Right ventricle myocardium superior (tissue), 1 donor: ENCODE measurements around the gene CAPN13. TPM values are rescaled to one million over a fixed set of nuclear protein-coding genes. Genes with fewer than 3 reads are reported as not detected.

ENCODE experiments used
- ATAC-seq: fragments of 200-7000 bp; cut with Tn5 transposase; one replicate; pipeline ENCODE4 v1.9.1; 2020; ENCODE audit warnings: mild to moderate bottlenecking; ENCODE audit not compliant: poor library complexity
- DNase-seq: peaks from one replicate; pipeline ENCODE4 v3.0.0-alpha.2; 2020
- intact Hi-C: fragments of 100-400 bp; cut with DNase I; formaldehyde crosslinking; loops from one replicate; pipeline ENCODE4 v1.11.2; 2022
- long read RNA-seq: library from polyadenylated mRNA; unstranded; transcript quantifications from one replicate; pipeline ENCODE4 v2.0.0, GENCODE V29; 2021
- total RNA-seq: library from RNA; stranded (reverse); fragmentation: NEBNext Ultra II Directional; extraction: Animal tissue kit (Norgen Biotek cat#: 25700); gene quantifications from one replicate; pipeline ENCODE4 v1.2.1, GENCODE V29; 2021
- donor health status: DM: no; HTN: yes; CAD: no; lungs with severe emphysema.

The CAPN13 gene, protein sequence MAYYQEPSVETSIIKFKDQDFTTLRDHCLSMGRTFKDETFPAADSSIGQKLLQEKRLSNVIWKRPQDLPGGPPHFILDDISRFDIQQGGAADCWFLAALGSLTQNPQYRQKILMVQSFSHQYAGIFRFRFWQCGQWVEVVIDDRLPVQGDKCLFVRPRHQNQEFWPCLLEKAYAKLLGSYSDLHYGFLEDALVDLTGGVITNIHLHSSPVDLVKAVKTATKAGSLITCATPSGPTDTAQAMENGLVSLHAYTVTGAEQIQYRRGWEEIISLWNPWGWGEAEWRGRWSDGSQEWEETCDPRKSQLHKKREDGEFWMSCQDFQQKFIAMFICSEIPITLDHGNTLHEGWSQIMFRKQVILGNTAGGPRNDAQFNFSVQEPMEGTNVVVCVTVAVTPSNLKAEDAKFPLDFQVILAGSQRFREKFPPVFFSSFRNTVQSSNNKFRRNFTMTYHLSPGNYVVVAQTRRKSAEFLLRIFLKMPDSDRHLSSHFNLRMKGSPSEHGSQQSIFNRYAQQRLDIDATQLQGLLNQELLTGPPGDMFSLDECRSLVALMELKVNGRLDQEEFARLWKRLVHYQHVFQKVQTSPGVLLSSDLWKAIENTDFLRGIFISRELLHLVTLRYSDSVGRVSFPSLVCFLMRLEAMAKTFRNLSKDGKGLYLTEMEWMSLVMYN
- not detected for total RNA-seq
- long read RNA-seq, result 0 reads

DNA sequence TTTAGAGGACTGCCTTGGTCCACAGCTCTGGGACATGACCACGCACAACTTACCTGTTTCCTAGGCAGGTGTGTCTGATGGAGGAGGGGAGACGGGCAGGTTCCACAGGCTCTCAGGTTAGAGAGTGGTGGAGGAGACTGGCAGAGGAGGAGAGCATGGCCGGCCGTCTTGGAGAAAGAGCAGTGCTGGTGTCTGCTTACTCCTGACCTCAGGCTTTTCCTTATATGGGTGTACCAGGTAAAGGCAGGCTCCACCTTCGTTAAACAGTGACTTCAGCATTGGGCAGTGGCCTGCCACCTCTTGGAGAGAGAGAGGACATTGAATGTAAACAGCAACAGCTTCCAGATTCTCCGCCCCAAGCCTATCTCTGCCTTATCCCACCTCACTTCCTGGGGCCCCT lies at the start of gene CAPN13:
Gene CAPN13, minus strand, starts transcription at position 198 of the 400 bp plus-strand sequence. CDS start 20,121 bp downstream, outside the sequence.
- no peak for DNase-seq
- intact Hi-C loops, result no loop called here
- ATAC-seq, result peak; percentile 18

DNA sequence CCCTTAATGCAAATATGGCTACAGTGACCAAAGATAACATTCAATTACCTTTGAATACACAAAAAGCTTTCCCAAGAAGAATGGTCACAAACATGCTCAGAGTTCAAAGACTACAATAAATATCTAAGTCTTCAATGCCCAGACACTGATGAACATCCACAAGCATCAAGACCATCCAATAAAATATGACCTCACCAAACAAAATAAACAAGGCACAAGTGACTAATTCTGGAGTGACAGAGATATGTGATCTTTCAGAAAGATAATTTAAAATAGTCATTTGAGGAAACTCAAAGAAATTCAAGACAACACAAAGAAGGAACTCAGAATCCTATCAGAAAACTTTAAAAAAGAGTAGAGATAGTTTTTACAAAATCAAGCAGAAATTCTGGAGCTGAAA lies 40.6 kb upstream of the CAPN13 start:
- ATAC-seq (no peak), DNase-seq (no peak)
- intact Hi-C loops, result no loop called here

DNA sequence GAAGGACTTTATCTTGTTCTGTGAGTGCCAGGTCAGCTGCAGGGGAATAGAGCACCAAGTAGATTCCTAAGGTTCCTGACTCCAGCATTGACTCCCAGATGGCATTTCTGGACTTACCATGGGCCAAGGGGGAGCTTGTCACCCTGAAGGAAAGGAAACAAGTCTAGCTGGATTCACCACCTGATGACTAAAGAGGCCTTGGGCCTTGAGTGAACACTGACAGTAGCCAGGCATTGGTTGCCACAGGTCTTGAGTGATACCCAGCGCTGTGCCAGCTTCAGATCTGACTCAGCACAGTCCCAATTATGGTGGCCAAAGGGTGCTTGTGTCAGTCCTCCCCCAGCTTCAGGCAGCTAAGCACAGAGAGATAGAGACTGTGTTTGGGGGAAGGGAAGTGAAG lies 40.1 kb upstream of the CAPN13 start:
- DNase-seq, result no peak
- ATAC-seq, result no peak
- intact Hi-C loops, result no loop called here

DNA sequence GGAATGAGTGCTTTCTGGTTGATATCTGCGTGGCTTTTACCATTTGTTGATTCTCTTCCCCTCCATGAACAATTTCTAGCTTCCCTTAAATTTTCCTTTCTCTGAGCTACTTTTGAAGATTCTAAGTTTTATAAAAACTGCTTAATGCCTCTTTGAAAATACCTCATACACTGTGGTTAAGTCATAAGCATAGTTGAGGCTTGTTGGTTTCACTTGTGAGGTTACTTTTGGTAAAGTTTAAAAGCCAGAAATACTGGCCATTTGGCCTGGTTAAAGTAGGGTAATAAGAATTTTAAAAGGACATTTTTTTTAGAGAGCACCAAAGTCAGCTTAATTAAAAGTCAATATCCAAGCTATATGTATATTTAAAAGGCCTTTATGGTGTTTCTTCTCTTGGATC lies 21.3 kb upstream of the CAPN13 start:
- DNase-seq, result no peak
- intact Hi-C loops, result no loop called here
- ATAC-seq, result no peak

DNA sequence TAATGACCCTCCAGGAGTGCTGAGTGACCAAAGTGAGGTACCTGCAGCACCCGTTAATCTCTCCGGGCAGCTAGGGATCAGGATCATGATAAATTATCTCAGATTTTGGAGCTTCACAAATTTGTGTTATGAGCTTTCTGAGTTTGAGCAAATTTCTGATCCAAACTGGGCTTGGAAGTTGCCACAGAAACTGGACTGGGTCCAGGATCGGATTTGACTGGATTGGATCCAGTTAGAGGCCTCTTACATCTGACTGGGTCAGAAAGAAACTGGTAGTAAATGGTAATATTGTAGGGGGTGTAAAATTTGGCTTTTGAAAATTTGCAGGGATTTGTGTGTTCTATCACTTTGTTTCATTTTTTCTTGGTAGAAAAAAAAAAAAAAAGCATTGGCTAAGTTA lies 19.7 kb upstream of the CAPN13 start:
- no peak for DNase-seq
- ATAC-seq, result no peak
- intact Hi-C loops, result no loop called here

DNA sequence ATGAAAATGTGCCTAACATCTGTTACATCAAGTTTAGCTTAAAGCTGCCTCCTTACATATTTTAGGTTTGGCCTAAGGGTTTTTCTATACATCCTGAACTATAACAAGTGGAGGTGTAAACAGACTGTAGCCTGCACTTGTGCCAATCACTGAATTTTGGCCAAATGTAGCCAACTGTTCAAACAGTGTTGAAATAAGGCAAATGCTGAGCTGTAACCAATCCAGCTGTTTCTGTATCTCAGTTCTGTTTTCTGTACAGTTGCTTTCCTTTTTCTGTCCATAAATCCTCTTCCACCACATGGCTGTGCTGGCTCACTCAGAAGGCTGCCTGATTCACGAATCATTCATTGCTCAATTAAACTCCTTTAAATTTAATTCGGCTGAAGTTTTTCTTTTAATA lies 19.2 kb upstream of the CAPN13 start:
- DNase-seq (no peak), ATAC-seq (no peak)
- intact Hi-C loops, result no loop called here

DNA sequence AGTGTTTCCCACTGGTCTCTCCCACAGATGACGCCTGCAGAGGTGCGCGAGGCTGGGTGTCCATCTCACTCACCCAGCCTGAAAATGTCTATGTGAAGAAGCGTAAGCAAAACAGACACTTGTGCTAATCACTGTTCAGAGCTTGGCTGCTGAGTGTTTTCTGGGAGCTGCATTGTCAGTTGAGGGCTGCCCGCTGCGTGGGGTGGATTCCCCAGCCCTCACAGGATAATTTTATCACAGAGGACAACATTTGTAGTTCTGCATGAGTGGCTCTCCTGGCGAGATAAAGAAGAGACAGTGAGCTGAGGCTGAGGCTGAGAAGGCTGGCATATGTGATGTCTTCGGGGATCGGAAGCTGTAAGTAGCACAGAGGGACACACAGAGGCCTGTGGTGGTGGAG lies 16.2 kb upstream of the CAPN13 start:
- ATAC-seq (peak; percentile 60), DNase-seq (no peak)
- intact Hi-C loops, result no loop called here

DNA sequence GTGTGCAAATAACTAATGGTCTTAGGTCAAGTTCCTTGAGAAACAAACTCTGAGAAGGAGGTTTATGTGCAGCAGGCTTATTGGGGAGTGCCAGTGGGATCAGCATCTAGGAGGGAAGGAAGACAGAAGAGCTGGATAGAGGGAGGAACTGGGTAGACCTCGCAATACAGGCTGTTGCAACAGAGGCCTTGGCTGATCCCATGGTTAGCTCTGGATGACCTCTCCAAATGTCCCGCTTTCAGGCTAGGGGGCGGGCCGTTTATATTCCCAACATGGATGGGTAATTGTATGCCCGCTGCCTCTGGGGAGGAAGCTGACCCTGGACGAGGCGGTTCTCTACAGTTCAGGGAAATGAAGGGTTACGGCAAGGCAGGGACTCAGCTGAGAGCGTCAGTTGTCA lies 14.7 kb upstream of the CAPN13 start:
- no peak for DNase-seq
- no peak for ATAC-seq
- intact Hi-C loops, result no loop called here

DNA sequence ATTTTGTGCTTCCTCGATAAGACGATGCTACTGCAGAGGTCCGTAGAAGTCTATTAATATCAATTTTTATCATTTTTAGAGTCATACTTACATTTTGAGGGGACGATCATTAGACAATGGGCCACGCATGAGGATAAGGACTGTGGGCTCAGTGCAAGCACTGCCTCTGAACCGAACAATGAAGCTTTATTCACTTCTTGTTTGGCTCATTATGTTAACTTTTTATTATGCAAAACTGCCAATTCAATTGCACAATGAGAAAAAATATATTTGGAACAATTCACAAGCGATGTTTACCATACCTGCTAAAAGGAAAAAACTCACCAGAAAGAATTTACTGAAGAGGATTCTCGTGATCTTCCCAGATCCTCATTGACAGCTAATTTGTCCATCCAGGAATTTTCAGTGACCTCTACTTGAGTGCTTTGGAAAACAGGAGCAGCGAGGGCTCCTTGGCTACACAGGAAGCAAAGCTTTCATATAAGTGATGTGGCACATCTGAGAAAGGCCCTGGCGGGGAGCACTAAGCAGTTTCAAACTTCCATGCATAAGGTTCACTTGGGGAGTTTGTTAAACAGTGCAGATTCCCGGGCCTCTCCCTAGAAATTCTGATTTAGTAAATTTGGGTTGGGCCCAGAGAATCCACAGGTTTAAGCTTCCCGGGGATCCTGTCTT lies 13.3 kb upstream of the CAPN13 start:
- ATAC-seq (no peak), DNase-seq (no peak)
- intact Hi-C loops, result no loop called here

DNA sequence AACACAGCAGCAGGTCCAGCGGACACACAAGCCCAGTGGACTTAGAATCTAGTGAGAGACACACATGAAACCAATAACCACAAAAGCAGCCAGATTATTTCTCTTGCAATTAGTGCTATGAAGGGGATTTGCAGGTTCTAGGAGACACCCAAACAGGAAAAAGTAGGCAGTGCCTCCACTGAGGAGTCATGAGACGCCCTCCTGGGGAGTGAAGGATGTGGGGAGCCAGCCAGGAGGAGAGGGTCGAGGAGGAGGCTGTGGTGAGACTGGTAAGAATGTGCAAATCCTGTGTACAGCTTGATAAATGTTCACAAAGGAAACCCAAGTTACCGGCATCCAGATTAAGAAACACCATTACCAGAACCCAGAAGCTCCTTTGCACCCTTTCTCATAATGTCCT lies 2.7 kb upstream of the CAPN13 start:
- intact Hi-C loops, result no loop called here
- no peak for DNase-seq
- ATAC-seq, result no peak

DNA sequence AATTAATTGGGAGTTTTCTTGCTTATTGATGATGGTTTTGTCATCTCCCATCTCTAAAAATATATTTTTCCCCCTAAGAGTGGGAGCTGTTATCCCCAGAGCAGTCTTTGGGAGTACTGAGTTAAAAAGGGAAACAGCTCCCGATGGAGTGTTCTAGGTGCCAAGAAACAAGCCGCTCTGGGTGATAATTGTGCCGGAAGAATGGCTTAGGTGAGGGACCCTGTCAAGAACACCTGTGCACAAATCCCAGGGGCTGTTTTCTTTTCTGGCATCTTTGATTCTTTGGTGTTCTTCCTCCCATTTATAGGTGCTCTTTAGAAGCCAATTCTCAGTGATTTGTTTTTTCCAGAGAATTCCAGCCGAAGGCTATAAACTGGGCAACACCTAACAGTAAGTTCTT lies 1.4 kb upstream of the CAPN13 start:
- DNase-seq (no peak), ATAC-seq (no peak)
- intact Hi-C loops, result no loop called here

DNA sequence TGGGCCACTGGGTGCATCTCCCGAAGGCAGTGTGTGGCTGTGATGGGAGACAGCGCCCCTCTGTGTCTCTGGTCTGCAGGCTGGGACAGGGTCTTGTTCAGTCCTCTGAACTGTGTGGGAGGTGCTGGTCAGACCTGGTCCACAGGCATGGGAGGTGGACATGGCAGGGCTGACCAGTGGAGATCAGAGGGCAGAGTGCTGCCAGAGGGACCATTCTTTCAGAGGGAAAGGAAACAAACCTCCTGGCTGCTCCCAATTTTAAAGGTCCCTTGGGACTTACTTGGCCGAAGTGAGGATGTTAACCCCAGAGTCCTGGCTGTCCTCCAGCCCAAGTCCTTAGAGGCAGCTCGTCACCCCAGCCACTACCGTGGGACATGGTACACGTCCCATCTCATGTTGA lies 4.0 kb downstream of the CAPN13 start:
- intact Hi-C loops, result no loop called here
- ATAC-seq, result no peak
- no peak for DNase-seq

DNA sequence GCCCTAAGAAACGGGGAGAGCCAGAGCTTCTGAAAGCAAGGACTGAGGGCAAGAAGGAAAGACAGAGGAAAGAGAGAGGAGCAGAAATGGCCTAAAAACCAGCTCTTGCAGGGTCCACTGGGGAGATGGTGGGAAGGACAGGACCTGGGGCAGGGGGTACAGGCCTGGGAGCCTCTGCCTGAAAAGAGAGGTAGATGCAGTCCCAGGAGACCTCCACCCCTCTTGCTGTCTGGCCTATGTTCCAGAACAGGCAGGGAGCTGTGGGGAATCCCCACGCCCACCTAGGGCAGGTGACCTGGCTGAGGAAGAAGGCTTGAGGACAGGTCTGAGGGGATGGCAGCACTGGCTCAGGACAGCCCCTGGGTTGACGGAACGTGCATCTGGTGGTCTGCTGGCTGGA lies 4.6 kb downstream of the CAPN13 start:
- DNase-seq (no peak), ATAC-seq (no peak)
- intact Hi-C loops, result no loop called here

DNA sequence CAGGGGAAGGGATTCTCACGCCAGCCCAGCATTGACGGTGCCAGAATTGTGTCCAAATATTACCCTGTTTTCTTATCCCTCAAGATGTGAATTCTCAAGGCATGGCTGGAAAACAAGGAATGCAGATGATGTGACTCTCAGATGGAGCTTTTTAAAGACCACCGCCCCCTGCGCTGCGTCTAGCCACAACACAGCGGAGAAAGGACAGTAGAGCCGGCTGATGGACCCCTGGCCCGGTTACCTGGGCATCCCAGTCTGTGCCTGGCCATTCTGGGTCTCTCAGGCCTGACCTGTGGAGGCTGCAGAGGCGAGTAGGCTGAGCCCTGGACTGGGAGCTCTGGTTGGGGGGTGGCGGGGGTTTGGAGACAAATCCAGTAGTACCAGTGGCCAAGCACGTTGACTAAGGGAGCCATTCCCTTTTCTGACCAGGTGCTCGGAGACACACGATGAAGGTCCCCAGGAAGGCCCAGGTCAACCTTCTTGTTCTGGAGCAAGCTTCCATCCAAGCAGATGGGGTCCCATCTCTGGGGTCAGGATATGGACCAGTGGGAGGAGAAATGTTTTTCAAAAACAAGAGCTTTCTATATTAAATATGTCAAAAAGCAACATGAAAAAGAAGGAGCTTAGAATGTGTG lies 5.3 kb downstream of the CAPN13 start:
- ATAC-seq (no peak), DNase-seq (no peak)
- intact Hi-C loops, result no loop called here

DNA sequence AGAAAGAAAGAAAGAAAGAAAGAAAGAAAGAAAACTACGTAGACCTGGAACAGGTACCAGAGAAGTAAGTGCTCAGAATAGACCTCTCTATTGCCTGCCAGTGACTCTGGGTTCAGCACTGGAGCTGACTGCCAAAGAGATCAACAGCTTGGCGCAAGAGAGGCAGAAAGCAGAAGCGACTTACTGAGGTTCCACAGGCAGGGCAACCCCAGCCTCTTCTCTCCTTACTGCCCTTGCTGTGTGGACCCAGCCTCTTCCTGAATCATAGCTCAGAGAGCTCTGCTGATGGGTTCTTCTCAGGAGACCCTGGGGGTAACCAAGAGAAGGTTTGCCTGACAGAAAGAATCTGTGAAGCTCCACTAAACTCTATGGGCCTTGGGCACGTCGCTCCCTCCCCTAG lies 7.1 kb downstream of the CAPN13 start:
- peak; percentile 71 for ATAC-seq
- DNase-seq, result no peak

DNA sequence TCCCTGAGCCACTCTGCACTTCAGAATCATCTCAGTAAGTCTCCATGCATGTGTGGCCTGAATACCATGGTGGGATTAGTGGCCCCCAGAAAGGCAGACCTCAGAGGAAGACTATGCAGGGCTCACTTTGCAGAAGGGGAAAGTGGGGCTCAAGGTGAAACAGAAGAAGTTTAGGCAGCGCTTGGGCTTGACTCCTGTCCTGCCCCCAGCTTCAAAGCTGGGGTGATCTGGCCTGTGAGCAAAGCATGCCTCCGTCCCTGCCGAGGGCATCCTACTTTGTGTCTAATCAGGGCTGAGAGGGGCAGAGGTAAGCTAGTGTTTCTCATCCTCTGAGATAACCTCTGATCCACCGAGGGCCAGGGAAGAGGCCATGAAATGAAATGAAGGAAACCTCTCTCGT lies 7.9 kb downstream of the CAPN13 start:
- intact Hi-C loops, result no loop called here
- DNase-seq, result no peak
- no peak for ATAC-seq

More for the DNA sequence above, 7.1 kb downstream of the CAPN13 start:
- intact Hi-C loops, result no loop called here

DNA sequence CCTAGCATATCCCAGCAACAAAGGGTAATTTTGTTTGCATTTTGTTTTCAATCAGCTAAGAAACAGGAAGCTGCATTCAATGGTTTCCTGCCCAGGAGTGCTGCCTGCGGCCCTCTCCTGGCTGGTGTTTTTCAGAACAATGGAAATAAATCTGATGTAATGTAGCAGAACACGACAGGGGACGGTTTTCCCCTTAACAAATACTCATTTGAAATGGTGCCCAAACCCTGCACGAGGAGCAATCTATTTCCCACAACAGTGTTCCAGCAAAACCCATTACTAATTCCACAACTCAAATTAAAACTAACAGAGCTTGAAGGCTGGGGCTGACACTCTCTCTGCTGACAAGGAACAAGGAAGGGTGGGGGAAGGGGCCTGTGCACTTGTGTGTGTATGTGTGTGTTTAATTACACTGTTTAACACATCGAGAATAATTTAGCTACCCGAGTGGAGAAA lies 8.7 kb downstream of the CAPN13 start:
- ATAC-seq, result no peak
- no peak for DNase-seq
- intact Hi-C loops, result no loop called here

DNA sequence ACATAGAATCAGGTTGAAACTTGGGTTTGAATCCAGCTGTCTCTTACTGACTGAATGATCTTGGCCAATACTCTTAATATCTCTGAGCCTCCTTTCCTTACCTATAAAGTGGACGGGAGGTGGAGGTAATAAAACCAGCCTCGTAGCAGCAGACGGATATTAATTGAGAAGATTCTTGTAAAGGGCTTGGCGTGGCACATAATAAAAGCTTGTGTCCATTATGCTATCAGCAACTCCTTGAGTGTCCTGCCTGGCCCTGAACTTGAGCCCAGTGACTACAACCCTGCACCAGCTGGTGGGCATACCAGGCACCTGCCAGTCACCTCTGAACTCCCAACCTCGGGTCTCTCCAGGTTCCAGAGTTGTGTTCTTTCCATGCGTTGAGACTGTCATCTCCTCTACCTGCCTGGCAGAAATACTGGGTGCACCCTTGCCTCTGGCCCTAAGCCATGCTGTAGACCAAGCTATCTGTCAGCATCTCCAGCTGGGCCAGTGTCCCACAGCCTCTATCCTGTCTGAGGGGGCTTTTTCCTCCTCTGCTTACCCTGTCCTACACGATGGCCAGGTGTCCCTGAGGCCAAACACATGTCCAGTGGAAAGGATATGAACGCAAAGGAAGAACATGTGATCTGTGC lies 9.7 kb downstream of the CAPN13 start:
- DNase-seq, result no peak
- intact Hi-C loops, result no loop called here
- ATAC-seq, result peak; percentile 9

DNA sequence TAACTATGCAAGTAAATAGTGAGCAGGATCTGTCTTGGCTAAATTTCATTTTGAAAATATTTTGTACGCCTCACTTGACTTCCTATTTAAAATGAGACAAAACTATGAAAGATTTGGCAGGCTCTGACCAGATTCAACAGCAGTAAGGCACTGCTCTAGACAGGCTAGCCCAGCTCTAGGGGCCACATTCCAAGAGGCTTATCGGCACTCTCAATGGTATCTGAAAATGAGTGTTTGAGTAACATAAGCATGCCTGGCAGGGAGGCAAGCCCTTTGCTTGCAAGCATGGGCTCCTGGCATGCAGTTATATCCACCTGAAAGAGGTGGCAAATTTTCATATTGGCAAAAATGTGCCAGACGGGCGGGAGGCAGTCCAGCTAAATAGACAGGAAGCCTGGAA lies 10.5 kb downstream of the CAPN13 start:
- peak; percentile 87 for ATAC-seq
- no peak for DNase-seq
- intact Hi-C loops, result no loop called here
